GM19395 (cell line): ENCODE measurements around the gene ZNF460.
A peak's percentile ranks its signal among the peaks of the same experiment; 100 is the strongest.
"Not testable (repeated sequence)": the region's sequence is repeated elsewhere in the genome, so short reads cannot be mapped to it uniquely, and the experiment has no call there.

Source experiments
- ATAC-seq: cut with Tn5 transposase; IDR thresholded peaks from one replicate; pipeline ENCODE4 v1.9.1; 2021; ENCODE audit warnings: mild to moderate bottlenecking, moderate library complexity; ENCODE audit not compliant: unreplicated experiment

ZNF460 gene

DNA sequence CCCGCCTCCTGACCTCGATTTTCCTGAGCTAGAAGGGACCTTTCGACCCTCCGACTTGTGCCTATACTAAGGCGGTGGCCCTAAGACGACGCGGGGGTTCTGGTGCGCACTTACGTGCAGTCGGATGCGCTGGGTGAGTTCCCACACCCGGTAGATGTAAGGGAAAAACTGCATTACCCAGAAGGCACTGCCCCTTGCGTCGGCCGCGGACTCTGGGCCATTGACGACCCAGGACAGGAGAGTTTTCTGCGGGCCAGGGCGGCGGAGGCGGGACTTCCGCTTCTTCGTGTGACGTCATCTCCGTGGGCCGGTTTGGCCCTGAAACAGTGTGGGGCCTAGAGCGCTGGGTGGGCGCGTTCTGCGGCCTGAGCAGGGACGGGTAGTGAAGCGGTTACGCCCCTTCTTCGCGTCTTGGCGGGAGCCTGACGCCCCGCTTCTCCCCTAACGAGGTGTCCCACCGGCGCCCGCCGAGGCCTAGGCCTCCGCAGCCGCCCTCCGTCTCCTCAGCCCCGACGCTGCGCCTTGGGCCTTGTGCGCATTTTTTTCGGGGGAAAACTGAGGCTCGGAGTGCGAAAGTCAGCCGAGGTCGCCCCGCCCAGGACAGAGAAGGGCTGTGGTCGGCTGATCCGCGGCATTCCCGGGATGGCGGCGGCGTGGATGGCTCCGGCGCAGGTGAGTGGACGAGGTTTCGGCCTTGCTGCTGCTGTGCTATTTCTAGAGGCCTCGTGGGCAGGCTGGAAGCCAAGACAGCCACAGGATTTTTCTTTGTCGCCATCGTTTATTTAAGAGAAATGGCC lies at the start of gene ZNF460:
ZNF460 (plus strand) TSS at position 321 of the 797 bp plus-strand sequence; CDS start at position 643, 322 bp downstream.
- ATAC-seq: peak; percentile 69

DNA sequence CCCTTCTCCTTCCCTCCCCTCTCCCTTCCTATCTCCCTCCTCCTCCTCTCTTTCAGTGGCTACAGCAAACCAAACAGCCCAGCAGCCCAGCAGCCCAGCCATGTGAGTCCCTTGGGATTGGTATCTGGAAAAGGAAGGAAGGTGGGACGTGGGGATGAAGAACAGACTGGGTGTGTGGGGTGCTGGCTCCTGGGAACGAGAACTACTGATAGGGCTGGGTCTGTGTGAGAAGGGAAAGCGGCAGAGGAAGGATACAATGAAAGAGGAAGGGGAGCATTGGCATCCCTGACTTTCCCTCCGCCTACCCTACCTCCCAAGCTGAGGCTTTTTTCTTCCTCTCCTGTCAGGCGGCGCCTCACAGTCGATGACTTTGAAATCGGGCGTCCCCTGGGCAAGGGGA lies 48.6 kb upstream of the ZNF460 start:
- ATAC-seq: no peak

DNA sequence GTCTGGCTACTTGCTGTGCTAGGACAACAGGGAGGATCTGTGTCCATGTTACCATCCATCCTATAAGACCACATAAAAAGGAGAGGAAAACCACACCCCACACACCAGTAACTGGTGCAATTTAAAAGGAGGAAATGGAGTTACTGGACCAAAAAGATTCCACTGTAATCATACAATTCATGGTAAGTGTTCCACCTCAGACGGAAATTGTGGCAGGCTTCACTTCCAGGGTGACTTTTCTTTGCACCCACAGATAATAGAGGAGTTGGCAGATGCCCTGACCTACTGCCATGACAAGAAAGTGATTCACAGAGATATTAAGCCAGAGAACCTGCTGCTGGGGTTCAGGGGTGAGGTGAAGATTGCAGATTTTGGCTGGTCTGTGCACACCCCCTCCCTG lies 47.1 kb upstream of the ZNF460 start:
- no peak for ATAC-seq

DNA sequence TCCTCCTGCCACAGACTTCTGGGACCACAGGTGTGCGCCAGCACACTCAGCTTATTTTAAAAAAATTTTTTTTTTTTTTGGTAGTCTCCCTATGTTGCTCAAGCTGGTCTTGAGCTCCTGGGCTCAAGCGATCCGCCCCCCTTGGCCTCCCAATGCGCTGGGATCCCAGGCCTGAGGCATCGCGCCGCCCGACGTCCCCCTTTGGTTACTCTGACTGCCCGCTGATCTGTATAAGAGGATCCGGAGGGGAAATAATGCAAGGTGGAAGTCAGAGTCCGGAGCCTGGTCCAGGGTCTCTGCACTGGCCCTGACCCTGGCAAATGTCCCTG lies 40.3 kb upstream of the ZNF460 start:
- peak; percentile 33 for ATAC-seq

DNA sequence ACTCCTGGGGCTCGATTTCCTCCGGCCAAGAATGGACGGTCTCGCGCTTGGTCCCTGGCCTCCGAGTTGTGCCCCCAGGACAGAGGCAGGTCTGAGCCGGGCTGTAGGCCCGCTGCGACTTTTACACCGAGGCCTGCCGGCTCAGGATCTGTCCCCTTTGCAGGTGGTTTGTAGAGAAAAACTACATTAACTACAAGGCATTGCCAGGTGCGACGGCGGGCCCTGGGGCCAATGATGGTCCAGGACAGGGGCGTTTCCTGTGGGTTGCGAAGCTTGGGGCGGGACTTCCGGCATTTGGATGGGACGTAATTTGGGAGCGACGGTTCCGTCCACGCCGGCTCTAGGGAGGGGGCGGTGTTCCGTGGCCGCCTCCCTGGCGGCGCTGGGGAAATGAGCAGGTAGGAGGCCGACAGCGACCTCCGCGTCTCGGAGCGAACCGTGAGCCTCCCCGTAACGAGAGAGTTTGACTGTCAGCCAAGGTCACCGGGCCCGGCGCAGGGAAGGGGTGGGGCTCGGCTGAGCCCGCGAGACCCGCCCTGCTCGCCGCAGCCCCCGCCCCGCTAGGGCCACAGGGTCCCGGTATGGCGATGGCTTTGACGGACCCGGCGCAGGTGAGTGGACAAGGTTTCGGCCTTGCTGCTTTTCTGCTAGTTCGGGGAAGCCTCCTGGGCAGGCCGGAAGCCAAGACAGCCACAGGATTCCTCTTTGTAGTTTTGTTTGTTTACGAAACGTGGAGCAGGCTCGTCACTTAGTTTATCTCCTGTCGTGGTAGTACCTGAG lies 39.8 kb upstream of the ZNF460 start, which contains the start of gene ZNF805:
ZNF805 (plus strand) TSS at position 322 of the 780 bp plus-strand sequence; CDS start at position 582, 260 bp downstream.
- peak; percentile 92 for ATAC-seq

DNA sequence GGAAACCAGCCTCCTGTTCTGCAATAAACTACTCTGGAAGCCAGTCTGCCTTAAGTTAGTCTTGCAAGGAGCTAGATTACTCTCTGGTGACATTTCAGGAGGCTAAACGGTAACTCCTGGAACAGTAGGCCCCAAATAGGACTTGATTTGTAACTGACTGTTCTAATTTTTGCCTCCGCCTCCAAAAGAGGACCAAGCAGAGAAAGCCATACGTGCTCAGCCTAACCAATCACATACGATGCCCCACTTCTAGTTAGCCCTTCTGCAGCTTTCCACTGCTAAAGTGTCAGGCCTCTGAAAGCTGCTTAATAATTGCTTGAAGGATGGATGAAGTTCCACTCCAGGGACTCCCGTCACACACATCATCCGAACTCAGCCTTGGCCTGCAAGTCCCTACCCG lies 39.1 kb upstream of the ZNF460 start:
- ATAC-seq: no peak

DNA sequence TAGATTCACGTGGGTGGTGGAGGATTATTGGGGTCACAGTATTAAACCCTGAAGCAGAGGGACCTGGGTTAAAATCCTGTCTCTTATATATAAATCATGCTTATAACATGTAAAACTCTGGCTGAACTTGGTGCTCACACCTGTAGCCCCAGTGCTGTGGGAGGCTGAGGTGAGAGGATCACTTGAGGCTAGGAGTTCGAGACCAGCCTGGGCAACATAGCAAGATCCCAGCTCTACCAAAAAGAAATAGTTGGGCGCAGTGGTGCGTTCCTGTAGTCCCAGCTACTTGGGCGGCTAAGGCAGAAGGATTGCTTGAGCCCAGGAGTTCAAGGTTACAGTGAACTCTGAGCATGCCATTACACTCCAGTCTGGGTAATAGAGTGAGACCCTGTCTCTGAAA lies 37.5 kb upstream of the ZNF460 start:
- ATAC-seq: no peak

DNA sequence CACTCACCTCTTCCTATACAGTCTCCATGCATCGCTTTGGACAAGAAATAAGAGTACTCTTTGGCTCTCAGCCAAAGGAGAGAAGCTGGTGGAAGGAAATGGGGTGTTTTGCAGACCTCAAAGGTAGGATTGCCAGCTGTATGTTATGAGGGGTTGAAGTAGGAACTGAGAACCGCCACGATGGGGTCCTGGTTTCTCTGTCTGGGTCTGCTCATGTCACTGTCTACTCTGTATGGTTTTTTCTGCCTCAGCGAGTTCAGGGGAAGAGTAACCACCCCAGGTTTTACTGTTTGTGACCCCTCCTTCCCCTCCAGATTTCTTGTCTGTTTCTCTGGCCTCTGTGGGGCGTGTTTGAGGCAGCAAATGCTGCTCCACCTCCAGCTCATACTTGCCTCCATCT lies 35.8 kb upstream of the ZNF460 start:
- ATAC-seq: no peak

DNA sequence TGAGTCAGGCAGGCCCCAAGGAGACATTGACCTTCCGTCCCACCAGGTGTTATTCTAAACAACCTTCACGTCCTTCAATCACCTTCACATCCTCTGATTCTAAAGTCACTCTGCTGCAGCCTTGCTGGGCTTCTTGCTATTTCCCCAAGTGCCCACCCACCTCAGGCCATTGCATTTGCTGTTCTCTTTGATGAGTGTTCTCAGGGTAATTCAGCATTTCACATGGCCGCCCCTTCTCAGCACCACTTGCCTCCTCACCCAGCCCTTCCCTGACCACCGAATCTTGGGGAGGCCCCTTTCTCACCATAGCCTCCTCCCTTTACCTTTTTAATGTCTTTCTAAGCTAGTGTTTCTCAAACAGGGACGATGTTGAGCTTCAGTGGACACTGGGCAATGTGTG lies 35.2 kb upstream of the ZNF460 start:
- ATAC-seq: no peak

DNA sequence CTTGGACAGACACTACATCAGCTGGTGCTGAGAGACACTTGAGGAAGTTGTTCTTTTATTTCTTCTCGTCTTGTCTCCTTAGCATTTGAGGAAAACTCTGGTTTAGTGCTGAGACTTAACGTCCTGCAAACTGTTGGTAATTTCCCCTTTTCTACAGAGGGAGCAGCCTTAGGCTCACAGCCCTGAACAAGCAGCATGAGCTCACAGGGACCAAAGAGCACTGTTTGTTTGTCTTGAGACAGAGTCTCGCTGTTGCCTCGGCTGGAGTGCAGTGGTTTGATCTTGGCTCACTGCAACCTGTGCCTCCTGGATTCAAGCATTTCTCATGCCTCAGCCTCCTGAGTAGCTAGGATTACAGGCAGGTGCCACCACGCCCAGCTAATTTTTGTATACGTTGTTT lies 34.3 kb upstream of the ZNF460 start:
- no peak for ATAC-seq

DNA sequence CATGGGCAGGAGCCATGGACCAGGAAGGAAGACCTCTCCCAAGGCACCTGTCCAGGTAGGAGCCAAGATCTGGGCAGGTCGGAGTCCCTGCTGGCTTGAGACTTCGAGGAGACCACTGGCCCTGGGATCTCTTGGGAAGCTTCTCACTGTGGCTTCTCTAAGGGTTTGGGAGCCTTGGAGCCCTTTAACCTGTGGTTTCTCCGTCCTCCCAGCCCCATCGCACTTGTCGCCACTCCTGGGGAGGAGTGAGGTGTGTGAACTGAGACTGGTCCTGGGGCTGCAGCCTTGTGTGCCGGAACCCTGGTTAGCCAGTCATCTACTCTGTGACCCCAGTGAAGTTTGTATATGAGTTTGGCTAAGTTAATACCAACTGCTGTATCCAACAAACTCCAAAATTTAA lies 31.6 kb upstream of the ZNF460 start:
- no peak for ATAC-seq

DNA sequence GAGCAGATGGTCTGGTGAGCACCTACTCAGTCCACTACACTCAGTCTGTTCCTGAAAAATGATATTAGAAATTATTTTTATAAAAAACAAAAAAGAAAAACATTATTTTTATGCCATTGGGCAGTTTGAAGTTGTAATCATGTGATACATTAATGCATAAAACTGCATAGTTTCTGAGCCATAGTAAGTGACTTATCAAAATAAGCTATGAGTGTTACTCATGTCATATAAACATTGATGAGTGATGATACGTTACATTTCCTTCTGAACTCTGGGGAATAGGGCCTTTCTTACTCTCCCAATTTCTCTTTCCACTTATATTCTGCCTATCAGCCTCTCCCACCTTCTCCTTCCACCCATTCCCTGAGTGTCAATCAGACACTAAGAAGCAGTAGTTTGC lies 31.0 kb upstream of the ZNF460 start:
- ATAC-seq: no peak

DNA sequence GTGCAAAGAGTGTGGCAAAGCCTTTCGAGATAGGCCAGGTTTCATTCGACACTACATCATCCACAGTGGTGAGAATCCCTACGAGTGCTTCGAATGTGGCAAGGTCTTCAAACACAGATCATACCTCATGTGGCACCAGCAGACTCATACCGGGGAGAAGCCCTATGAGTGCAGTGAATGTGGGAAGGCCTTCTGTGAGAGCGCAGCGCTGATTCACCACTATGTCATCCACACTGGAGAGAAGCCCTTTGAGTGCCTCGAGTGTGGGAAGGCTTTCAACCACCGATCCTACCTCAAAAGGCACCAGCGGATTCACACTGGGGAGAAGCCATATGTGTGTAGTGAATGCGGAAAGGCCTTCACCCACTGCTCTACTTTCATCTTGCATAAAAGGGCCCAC lies 26.5 kb upstream of the ZNF460 start:
- ATAC-seq: not testable (repeated sequence)

DNA sequence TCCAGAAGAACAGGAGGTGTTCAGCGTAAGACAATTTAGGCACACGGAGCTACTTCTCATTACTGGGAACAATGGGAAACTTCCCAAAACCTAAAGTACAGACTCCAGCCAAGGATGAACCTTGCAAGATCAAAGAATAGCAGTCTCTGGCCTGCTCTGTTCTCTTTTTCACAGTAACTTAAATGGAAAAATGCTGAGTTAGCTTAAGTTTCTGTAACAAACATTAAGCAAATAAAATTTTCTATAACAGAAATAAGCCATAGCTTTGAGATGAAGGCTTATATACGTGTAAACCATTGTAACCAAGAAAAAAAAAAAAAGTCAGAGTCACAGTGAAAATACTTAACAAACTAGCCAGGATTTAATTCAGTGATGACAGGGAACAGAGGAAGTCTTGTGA lies 18.2 kb upstream of the ZNF460 start:
- ATAC-seq: no peak

DNA sequence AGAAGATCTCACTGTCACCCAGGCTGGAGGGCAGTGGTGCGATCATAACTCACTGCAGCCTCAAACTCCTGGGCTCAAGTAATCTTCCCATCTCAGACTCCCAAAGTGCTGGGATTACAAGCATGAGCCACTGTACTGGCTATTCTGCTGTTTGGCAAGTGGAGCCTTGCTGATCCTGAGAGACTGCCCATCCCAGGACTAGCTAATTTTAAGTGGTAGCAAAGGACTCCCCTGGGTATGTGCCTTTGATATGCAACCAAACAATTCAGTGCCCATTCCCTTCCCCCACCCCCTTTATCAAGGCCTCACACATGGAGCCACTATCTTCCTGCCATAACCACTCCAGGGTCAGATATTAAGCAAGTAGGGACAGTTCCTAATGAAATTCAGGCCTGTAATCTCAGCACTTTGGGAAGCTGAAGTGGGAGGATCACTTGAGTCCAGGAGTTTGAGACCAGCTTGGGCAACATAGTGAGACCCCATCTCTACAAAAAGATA lies 17.0 kb upstream of the ZNF460 start:
- ATAC-seq: no peak

DNA sequence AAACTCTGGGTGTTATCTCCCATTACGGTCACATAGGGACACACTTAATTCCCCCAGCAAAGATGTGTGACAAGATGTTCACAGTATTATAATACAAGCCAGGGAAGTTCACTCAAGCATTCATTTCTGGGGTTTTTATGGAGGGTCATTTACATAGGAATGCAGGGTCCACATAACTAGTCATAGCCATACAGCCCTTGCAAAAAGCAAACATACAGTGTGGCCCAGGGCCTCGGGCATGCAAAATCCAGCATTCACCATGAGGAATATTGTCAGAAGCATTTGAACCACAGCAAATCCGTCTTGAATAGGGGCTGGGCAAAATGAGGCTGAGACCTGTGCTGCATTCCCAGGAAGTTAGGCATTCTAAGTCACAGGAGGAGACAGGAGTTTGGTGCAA lies 13.0 kb upstream of the ZNF460 start:
- ATAC-seq: no peak

DNA sequence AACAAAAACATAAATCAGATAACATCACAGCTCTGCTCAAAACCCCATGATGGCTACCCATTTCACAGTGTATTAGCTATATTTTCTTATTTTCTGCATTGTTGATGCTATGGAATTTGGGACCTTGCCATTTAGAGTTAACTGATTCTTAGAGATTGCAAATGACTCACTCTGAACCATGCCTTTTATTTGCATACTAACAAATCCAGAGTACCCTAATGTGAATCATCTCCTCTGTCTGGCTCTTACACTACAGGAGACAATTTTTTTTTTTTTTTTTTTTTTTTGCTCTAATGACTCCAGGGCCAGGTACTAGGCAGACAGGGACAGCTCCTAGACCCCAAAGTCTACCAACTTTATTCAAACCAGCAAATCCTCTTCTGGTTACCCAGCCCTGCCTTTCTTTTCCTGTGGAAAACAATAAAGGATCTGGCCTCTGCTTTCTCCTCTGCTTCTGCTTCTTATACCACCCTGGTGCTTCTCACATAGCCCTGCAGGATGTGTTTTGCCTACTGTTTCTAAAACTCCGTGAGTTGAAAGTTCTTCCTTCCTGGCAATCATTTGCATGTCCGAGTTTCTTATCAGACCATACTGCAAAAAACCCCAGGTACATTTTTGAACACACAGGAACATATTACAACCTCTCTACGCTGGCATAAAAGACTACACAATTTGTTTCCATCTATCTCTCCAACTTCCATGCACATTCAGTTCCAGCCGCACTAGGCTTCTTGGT lies 10.6 kb upstream of the ZNF460 start:
- peak; percentile 45 for ATAC-seq

DNA sequence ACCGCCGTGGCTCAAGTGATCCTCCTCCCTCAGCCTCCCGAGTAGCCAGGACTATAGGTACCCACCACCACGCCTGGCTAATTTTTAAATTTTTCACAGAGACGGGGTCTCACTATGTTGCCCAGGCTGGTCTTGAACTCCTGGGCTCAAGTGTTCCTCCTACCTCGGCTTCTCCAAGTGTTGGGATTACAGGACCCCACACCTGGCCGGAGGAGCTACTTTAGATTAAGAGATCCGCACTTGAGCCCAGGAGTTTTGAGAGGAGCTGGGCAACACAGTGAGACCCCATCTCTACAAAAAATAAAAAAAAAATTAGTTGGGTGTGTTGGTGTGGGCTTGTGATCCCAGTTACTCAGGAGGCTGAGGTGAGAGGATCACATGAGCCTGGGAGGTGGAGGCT lies 9.0 kb upstream of the ZNF460 start:
- ATAC-seq: no peak

DNA sequence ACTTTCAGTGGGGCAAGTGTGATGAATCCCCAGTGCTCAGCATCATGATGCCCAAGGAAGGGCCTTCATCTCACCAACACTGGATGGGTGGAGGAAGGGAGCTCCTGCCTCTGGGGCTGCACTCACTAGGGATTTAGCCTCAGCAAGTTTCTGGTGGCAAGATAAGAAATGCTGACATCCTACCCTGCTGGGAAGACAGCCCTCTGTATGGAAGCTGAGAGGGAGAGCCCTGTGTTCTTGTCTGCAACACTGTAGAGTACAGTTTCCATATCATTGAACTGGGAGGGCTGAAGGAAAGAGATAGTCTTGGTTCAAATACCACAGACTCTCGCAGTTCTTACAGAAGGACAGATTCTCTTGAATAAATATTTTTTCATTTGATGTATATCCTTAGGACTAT lies 7.3 kb upstream of the ZNF460 start:
- no peak for ATAC-seq

DNA sequence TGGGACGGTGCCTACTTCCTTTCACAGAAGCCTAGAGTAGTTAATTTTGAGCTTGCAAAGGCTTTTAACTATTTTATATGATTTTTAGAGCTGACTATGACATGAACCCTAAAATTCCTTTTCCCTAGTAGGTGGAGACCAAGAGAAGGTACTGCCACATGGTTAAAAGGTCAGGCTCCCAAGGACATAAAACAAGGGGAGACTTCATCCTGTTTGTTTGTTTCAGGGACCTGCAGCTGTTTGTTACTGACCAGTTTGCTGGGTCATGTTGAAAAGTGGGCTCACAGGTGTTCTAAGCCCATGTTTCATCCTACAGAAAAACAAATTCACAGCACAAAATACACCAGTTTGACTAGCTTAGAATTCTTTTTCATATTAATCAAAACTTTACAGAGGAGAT lies 3.9 kb upstream of the ZNF460 start:
- no peak for ATAC-seq

DNA sequence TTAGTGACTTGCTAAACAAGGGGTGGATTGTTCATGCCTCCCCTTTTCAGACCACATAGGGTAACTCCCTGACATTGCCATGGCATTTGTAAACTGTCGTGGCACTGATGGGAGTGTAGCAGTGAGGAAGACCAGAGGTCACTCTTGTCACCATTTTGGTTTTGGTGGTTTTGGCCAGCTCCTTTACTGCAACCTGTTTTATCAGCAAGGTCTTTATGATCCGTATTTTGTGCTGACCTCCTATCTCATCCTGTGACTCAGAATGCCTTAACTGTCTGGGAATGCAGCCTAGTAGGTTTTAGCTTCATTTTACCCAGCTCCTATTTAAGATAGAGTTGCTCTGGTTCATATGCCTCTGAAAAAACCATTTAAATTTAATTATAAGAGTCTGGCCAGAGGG lies 1.8 kb upstream of the ZNF460 start:
- not testable (repeated sequence) for ATAC-seq
